ENCODE data around the gene SMIM3.
A peak's percentile ranks its signal among the peaks of the same experiment; 100 is the strongest.
"Not testable (repeated sequence)": the region's sequence is repeated elsewhere in the genome, so short reads cannot be mapped to it uniquely, and the experiment has no call there.

SMIM3 gene, protein sequence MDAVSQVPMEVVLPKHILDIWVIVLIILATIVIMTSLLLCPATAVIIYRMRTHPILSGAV

DNA sequence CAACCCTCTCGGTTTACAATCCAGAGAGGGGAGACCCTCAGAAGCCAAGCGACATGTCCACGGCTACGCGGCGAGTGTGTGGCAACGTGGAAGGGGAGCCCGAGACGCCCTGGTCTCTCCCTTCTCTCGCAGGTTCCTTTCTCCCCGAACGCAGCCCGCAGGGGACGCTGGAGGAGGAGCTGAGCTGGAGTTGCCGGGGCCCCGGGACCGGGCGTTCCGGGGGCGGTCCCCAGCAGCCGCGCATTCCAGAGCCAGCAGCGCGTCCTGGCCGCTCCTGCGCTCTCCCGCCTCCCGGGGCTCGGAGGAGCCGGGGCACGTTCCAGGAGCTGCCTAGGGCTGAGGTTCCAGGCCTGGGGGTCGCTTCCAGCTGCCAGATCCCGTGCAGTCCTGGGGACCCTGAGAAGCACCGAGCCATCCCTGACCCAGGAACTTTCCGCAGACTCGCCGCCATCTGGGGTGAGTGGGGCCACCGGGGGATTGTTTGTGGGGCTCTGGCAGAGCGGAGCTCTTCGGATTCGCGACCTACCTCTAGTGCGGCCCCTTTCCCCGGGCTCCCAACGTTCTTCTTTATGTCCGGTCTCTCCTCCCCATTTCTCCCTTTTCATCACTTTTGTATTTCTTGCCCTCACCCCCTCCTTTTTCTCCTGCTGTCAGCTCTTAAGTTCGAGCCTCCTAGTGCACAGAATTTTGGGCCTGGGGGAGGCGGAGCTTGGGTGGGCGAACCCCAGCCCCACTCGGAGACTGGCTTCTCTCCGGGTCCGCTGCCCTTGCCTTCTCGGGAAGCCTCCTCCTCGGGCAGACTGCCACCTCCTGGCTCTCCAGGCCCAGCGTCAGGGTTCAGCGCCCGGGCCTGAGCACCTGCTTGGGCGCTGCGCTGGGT, at the start of gene SMIM3:
Gene SMIM3 (plus strand): TSS at position 241 of the 880 bp plus-strand sequence. CDS start 16,684 bp downstream, outside the sequence.
- no peak for DNase-seq (ENCODE audit: low read depth, low spot score)

DNA sequence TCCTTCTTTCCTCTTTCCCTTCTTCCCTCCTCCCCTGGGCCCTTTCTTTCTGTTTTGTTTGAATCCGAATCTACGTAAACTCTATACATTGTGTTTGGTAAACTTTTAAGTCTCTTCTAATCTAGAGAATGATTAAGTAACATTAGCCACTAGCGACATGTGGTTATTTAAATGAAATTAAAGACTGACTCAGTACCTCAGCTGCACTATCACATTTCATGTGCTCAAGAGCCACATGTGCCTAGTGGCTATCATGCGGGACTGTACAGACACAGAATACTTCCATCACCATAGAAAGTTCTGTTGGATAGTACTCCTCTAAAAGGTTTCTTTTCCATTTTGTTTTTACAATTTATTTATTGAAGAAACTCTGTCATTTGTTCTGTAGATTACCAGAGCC, 48.7 kb upstream of the SMIM3 start:
- DNase-seq (ENCODE audit: low read depth, low spot score), result no peak

DNA sequence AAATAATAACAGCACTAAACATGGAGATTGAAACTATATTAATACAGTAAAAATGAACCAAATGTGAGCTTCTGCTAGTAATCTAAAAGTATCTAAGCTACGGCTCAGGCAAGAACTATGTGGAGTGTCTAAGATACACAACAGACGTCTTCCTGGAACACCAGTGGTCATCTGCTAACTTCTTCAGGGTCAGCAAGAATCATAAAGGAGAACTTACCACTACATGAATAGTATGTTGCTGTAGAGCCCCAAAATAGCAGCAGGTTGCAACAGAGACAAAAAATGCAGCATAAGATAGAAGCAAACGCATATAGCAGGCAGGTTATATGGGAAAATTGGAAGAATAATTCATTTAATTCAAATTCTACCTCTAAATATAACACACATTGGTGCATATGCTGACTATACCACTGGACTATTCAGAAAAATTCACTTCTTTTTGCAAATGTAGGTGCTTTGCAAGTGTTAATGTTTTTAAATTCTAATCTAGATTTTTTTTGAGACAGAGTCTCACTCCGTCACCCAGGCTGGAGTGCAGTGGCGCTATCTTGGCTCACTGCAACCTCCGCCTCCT, 46.8 kb upstream of the SMIM3 start:
- no peak for DNase-seq (ENCODE audit: low read depth, low spot score)

DNA sequence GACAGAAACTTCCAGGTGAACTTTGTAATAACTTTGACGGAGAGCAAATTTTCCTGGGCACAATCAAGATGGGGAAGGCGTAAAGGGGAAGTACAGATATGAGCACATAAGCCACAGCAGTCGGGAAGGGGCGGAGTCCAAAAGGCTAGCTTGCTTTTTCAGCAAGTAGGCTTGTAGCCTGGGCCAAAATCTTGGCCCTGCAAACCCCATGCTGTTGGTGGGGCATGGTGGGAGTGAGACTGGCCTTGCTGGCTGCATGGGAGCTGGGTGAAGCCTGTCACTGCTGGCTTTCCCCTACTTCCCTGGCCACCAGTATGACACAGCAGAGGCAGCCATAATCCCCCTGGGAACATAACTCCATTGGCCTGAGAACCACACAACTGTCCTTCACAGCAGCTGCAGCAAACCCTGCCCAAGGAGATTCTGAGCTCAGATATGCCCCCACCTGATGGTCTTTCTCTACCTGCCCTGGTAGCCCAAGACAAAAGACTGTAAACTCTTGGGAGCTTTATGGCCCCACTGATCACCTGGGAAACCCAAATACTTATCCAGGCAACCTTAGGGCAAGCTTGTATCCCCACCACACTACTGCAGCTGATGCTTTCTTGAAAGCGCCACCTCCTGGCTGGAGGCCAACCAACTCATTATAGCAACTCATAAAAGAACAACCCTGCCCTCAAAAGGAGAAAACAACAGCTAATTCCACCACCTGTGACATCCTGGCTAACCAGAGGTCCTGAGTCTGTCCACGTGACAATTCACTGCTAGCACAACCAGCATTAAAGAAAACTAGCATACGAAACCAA, 43.8 kb upstream of the SMIM3 start:
- no peak for DNase-seq (ENCODE audit: low read depth, low spot score)

DNA sequence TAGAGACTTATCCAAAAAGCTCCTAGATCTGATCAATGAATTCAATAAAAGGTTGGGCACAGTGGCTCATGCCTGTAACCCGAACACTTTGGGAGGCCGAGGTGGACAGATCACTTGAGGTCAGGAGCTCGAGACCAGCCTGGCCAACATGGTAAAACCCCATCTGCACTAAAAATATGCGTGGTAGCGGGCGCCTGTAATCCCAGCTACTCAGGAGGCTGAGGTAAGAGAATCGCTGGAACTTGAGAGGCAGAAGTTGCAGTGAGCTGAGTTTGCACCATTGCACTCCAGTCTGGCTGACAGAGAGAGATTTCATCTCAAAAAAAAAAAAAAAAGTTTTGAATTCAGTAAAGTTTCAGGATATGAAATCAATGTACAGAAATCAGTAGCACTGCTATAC, 39.7 kb upstream of the SMIM3 start:
- DNase-seq (ENCODE audit: low read depth, low spot score), result no peak

DNA sequence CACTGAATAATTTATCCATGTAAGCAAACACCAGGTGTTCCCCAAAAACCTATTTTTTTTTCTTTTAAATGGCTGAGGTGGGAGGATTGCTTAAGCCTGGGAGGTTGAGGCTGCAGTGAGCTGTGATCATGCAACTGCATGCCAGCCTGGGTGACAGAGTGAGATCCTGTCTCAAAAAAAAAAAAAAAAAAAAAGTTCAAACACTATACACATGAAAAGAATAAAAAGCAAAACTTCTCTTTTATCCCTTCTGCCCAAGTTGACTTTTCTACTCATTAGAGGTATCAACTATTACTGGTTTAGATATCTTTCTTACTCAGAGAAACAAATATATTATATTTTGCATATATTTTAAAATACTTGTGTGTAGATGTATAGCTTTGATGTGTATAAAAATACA, 37.6 kb upstream of the SMIM3 start:
- no peak for DNase-seq (ENCODE audit: low read depth, low spot score)

DNA sequence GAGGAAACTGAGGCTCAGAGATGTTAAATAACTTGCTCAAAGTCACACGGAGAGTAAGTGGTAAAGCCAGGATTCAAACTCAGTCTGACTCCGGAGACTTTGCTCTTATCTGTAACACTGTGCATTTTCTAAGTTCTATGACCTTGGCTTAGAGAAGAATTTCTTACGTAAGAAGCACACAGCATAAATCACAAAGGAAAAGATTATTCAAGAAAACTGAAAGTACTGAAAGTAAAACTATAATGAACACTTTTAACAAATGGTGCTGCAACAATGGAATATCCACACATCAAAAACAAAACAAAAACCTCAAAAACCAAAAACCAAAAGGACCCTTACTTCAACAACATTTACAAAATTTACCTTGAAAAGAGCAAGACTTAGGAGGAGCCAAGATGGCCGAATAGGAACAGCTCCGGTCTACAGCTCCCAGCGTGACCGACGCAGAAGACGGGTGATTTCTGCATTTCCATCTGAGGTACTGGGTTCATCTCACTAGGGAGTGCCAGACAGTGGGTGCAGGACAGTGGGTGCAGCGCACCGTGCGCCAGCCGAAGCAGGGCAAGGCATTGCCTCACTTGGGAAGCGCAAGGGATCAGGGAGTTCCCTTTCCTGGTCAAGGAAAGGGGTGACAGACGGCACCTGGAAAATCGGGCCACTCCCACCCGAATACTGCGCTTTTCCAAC, 36.0 kb upstream of the SMIM3 start:
- not testable (repeated sequence) for DNase-seq (ENCODE audit: low read depth, low spot score)

DNA sequence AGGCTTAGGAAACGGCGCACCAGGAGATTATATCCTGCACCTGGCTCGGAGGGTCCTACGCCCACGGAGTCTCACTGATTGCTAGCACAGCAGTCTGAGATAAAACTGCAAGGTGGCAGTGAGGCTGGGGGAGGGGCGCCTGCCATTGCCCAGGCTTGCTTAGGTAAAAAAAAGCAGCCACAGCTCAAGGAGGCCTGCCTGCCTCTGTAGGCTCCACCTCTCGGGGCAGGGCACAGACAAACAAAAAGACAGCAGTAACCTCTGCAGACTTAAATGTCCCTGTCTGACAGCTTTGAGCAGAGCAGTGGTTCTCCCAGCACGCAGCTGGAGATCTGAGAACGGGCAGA, 35.4 kb upstream of the SMIM3 start:
- not testable (repeated sequence) for DNase-seq (ENCODE audit: low read depth, low spot score)

DNA sequence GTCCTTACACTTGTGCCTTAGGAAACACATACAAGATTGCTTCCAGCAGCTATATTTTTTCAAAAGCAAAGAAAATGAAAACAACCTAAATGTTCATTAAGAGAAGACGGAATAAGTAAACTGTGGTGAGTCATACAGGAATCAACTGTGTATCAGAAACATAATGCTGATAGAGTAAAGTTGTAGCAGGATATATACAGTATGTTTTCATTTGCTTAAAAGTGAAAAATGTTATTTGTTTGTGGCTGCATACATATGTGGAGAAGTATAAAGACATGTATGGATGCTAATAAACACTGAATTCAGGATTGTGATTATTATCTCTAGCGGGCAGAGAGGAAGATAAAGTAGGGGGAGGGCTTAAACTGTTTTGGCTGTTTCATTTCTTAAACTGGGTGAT, 28.1 kb upstream of the SMIM3 start:
- DNase-seq (ENCODE audit: low read depth, low spot score), result no peak

DNA sequence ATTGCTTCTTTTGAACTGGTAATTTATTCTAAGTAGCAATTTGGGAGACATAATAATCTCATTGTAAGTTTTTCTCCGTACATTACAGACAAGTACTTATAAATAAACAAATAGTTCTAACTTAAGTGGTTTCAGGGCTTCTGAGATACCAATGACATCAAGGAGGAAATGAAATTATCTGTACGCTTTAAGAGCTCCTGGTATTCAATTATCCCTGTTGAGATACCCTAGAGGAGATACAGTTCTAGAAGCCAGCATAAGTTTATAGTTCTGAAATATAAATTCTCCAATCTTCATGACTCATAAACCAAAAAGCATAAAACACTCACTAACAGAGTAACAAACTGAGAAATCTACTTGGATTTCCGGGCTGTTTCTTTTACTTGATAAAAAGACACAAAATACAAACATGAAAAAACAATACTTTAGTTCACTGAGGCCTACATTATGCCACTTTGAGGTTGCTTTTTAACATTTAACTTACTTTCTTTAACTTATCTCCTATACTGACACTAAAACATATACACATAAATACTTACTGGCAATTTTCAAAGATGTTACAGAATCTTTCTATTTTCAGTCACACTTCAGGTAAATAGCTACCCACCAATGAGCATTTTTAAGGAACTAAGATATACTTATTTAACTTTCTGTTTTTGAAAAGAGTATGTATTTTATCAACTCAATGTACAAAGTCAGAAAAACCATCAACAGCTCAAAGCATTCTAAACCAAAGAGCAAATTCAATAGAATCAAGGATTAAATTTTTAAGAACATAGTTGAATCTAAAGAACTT, 27.3 kb upstream of the SMIM3 start:
- no peak for DNase-seq (ENCODE audit: low read depth, low spot score)

DNA sequence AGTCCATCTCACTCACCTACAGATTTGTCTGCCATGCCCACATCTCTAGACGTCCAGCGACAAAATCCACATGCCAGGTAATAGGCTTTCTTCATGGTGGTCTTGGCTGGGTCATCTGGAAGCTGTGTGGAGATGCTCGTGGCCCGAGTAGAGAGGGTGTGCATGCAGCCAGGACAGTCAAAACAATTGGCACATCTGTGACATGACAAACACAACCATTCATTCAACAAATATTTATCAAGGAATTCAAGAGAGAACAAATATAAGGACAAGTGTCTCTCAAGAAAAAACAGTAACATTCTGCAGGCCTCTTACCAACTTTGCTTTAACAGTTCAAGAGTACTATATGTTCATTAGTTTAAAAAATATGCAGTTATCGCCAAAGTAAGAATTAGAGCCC, 25.1 kb upstream of the SMIM3 start:
- DNase-seq (ENCODE audit: low read depth, low spot score), result no peak

DNA sequence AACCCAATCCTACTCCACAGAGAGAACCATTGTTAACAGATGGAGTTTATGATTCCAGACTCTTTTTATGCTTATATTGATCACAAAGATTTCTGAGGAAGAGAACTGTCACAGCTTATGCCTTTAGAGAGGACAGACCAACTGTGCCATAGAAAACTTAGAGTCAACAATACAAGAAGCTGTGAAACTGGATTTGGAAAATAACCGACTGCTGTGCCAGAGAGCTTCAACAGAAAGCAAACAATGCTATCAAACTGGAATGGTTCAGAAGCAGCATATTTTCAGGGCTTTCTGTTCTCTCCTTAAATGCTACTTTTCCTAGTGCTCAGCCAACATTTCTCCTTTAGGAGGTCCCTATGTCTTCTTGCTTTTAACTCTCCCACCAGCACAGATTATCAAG, 24.7 kb upstream of the SMIM3 start:
- DNase-seq (ENCODE audit: low read depth, low spot score), result no peak

DNA sequence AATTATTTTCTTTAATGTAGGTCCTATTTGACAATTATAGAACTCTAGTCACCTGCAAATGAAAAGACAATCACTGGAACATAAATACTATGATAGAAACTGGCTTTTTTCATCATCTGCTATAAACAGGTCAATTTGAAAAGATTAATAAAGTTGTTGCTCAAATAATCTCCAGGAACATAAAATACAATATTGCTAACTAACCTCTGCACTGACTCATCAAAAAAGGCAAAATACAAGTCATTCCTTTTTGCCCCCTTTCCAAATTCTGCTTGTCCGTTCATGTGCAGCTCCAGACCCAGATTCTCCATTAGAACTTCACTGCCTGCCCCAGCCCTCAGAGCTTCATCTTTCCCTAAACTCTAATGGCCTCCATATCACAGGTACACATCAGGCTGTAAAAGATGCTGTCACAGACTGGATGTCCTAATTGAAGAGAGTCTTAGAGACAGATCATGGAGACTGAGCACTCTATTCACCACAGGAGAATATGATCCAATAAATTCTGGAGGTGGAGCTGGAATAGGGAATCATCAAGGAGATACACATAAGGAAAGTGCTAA, 21.4 kb upstream of the SMIM3 start:
- no peak for DNase-seq (ENCODE audit: low read depth, low spot score)

DNA sequence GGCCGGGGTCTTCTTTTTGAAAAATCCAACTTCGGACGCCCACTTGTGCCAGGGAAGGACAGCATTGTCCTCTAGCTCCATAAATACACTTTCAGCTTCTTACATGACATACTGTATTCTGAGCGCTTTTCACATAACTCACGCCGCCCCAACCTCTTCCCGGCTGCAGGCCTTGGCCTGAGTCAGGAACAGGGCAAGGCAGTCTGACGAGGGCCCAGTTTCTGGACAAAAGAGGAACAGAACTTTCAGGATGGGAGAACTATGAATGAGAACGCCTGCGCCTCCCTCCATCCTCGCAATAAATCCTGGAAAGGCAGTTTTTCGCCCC, 20.4 kb upstream of the SMIM3 start:
- no peak for DNase-seq (ENCODE audit: low read depth, low spot score)

DNA sequence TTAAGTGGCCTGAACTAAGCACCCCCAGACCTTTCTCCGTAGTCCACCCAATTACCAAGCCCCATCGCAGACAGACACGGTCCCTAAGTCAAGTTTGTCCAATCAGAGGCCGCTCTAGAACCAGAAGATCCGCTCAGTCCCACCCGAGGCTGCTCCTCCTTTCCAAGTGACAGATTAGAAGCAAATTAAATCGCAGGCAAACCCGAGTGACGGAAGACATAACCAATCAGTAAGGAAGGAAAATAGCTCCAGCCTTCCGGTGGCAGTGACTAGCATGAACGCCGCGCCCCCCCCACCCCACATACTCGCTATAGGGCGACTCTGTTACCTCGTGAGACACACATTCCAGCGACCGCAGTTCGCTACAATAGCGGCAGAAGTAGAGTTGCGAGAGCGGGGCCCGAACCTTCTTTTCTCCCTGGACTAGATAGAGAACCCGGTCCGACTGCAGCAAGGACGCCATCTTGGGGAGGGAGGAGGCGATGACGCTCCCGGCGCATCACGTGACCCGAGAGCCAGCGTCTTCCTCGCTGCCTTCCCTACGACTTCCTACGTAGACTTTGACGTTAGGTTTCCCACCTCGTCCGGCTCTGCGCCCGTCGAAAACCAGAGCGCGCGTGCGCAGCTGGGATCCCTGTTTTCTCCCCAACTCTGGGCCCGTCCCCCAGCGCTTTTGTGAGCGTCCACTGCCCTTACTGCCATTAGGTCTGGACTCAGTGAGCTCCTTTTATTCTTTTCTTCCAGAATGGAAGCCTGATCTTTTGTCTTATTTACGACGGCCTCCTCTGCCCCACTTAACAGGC, 19.8 kb upstream of the SMIM3 start, which contains the start of gene DCTN4:
Gene DCTN4 (minus strand): TSS at position 487 of the 803 bp plus-strand sequence. CDS start 24 bp downstream, at position 463.
- peak; percentile 96 for DNase-seq (ENCODE audit: low read depth, low spot score)

DNA sequence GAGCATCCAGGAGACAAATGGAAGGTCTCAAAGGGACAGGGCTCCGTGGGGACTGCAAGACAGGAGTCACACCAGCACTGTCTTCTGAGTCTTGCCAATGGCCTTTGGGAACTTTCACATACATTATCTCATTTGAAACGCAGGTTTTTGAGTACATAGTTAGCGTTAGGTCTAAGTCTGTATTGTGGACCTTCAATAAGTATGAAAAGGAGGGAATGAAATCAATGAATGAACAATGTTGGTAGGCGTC, 19.3 kb upstream of the SMIM3 start:
- no peak for DNase-seq (ENCODE audit: low read depth, low spot score)

DNA sequence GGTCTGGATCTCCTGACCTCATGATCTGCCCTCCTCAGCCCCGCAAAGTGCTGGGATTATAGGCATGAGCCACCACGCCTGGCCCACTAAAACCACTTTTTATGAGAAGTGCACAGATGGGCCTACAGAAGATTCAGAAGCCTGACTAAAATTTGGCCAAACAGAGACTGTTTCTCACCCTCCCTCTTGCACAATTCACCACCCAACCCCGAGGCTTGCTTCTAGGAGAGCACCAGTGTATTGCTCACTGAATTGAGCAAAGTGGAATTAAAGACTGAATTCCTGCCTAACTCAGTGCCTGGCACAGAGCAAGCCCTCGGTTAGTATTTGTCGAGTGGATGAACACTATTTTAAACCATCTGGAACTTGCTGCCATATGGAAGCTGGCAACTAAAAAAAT, 16.3 kb upstream of the SMIM3 start:
- no peak for DNase-seq (ENCODE audit: low read depth, low spot score)

DNA sequence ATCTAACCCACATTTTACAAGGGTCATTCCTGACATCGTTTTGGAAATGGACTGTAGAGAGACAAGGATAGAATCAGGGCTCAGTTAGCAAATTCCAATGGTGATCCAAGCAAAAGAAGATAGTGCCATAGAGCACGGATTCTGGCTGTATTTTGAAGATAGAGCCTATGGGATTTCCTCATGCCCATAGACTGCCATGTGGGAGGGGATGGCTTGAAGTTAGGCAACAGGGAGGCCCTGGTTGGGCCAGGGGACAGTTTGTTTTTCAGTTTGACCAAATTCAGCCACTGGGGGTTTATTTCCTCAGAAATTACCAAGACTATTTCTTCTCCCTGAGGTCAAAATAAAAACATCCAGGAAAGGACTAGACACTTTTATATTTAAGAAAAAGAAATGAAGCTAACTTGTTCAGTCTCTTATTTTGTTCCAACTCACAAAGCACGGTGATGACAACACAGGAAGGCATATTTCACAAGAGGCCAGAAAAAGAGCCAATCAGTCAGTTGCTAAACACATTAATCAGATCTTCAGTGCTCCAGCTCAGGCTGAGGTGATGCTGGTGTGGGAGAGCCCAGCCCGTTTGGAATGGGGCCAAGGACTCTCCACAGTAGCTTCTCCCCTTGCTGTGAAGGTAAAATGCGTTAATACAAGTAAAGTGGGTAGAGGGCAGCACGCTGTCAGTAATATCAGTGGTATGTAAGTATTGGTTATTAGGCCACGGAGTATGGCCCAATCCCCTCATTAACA, 15.4 kb upstream of the SMIM3 start:
- no peak for DNase-seq (ENCODE audit: low read depth, low spot score)

DNA sequence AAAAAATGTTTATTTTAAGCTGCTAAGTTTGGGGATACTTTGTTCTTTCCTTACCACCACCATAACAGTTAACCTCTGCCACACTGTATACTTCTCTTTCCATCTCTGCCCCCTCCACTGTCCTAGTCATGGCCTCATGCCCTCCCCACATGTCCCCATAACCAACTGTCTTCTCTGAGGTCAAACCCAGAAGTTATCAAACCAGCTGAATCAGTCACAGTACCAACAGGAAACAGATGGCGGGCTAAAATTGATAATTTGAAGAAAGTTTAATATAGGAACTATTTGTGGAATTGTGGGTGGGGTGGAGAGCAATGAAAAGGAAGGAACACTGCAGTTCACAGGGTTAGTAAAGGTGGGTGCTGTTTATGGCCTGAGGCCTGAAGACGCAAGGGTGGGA, 14.0 kb upstream of the SMIM3 start:
- no peak for DNase-seq (ENCODE audit: low read depth, low spot score)

Data from smooth muscle cell of the brain vasculature (primary cell).